Measurements from ENCODE around the gene SEC61B.

GRCh38 chr9:99180662-99181061, 41.4 kb upstream of the SEC61B start:
- TF ChIP-seq CTCF (IDR thresholded peaks at IDR 0.05) = no peak
- TF ChIP-seq POLR2A (IDR thresholded peaks at IDR 0.05) = no peak
